ENCODE measurements around the gene GMPS.
"Not testable (repeated sequence)": the region's sequence is repeated elsewhere in the genome, so short reads cannot be mapped to it uniquely, and the experiment has no call there.

GMPS gene

DNA sequence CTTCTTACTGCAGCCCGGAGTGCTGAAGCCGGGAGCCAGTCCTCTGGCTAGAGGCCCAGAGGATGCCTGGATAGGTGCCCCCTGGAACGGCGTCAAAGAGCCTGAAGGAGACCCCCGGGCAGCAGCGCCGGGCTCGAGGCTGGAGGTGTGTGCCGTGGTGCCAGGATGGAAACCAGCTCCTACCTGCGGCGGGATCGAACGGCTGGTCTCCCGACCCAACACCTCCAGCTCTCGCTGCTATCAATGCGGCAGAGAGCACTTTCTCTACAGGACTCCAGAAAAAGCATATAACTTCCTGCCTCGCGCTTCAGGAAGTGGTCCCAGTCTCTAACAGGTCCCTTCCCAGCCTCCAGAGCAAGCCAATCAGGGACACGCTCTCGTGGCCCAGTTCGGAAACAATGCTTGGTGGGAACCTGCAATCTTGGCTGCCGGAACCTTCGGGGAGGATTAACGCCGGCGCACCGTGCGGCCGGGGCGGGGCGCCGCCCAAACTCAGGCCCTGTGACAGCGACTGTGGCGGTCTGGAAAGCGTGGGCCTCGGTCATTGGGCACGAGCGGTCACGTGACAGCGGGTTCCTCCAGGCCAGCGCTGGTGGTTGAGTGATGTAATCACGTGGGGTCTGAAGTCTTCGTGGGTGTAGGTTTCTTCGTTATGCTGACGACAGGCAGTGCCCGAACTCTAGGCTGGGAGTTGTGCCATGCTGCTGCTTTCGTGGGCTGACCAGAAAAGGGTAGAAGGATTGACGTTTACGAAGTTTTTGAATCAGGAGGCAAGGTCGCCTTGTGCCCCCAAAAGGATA lies 16.1 kb upstream of the GMPS start, which contains the start of gene SLC33A1:
SLC33A1 (minus strand) TSS at position 287 of the 800 bp plus-strand sequence. CDS start 430 bp downstream, outside the sequence.
- no peaks in the 10 kb centered on the region for H3K27me3 ChIP-seq (ENCODE audit: control insufficient read depth in 2 of 2, insufficient read depth in 2 of 2, low read length in 2 of 2)
- peak within 1 kb of the TSS; percentile 92 to 98 for H3K9ac ChIP-seq (ENCODE audit: low read depth in 1 of 2, low read length in 2 of 2)
- H3K36me3 ChIP-seq (ENCODE audit: control insufficient read depth in 2 of 2, insufficient read depth in 2 of 2, low read length in 2 of 2) = no peaks in the 10 kb centered on the region
- H3K27ac ChIP-seq (ENCODE audit: low read depth in 2 of 2, low read length in 2 of 2) = peak within 1 kb of the TSS; percentile 99
- no peaks in the 10 kb centered on the region for H3K9me3 ChIP-seq (ENCODE audit: control insufficient read depth in 2 of 2, low read length in 2 of 2)
- peaks cover 14 to 25% of the 10 kb centered on the region in 2 donors for H3K4me1 ChIP-seq (ENCODE audit: control insufficient read depth in 2 of 2, insufficient read depth in 2 of 2, low read length in 2 of 2)
- peak within 1 kb of the TSS; percentile 96 for H3K4me3 ChIP-seq (ENCODE audit: low read length in 2 of 2)

DNA sequence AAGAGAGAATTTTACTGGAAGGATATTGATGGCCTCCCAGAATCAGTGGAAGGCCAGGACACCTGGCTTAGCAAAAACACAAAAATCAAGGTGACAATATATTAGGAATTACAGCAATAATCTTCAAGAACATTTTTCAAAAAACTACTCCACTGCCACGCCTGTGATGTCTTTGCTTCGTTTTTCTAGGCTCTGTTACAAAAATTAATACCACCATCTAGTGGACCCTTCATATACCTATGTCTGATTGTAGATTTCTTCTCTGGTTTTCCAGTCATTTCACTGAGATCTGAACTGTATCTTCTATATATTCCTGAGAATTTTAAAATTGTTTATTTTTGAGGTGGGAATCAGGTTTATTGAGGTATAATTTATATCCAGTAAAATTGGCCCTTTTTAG lies 10.6 kb upstream of the GMPS start:
- no peak overlapping the region for H3K27ac ChIP-seq (ENCODE audit: low read depth in 2 of 2, low read length in 2 of 2)
- no peaks in the 10 kb centered on the region for H3K9me3 ChIP-seq (ENCODE audit: control insufficient read depth in 2 of 2, low read length in 2 of 2)
- H3K4me3 ChIP-seq (ENCODE audit: low read length in 2 of 2) = no peak overlapping the region
- no peaks in the 10 kb centered on the region for H3K36me3 ChIP-seq (ENCODE audit: control insufficient read depth in 2 of 2, insufficient read depth in 2 of 2, low read length in 2 of 2)
- no peaks in the 10 kb centered on the region for H3K27me3 ChIP-seq (ENCODE audit: control insufficient read depth in 2 of 2, insufficient read depth in 2 of 2, low read length in 2 of 2)
- no peaks in the 10 kb centered on the region for H3K4me1 ChIP-seq (ENCODE audit: control insufficient read depth in 2 of 2, insufficient read depth in 2 of 2, low read length in 2 of 2)
- H3K9ac ChIP-seq (ENCODE audit: low read depth in 1 of 2, low read length in 2 of 2) = no peak overlapping the region

DNA sequence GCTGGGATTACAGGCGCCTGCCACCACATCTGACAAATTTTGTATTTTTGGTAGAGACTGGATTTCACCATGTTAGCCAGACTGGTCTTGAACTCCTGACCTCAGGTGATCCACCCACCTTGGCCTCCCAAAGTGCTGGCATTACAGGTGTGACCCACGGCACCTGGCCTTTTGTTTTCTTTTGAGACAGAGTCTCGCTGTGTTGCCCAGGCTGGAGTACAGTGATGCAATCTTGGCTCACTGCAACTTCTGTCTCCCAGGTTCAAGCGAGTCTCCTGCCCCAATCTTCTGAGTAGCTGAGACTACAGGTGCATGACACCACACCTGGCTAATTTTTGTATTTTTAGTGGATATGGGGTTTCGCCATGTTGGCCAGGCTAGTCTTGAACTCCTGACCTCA lies 10.0 kb upstream of the GMPS start:
- H3K27ac ChIP-seq (ENCODE audit: low read depth in 2 of 2, low read length in 2 of 2); H3K9ac ChIP-seq (ENCODE audit: low read depth in 1 of 2, low read length in 2 of 2): not testable (repeated sequence)

DNA sequence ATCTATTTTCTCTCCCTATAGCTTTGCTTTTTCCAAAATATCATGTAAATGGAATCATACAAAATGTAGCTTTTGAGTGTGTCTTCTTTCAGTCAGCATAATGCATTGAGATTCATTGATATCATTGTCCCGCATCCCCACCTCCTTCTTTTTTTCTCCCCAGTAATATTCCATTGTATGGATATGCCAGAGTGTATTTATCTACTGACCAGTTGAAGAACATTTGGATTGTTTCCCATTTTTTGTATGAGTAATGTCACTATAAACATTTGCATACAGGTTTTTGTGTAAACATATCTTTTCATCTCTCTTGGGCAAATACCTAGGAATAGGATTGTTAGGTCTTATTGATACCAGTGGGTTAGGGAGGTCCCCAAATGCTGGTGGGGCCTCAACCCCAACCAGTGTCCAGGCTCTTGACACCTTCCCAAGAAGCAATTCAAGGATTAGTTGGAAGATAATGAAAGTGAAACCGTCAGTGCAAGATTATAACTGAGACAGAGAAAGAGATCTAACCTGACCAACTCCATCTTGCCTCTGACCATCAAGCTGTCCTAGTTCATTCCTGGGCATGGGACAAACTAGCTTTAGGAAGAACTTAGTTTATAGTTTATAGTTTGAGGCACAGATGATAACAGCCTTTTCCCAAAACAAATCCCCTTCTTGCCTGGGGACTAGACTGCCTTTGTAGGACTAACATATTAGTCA lies 8.8 kb upstream of the GMPS start:
- no peaks in the 10 kb centered on the region for H3K4me1 ChIP-seq (ENCODE audit: control insufficient read depth in 2 of 2, insufficient read depth in 2 of 2, low read length in 2 of 2)
- no peak overlapping the region for H3K9ac ChIP-seq (ENCODE audit: low read depth in 1 of 2, low read length in 2 of 2)
- H3K36me3 ChIP-seq (ENCODE audit: control insufficient read depth in 2 of 2, insufficient read depth in 2 of 2, low read length in 2 of 2) = no peaks in the 10 kb centered on the region
- no peaks in the 10 kb centered on the region for H3K27me3 ChIP-seq (ENCODE audit: control insufficient read depth in 2 of 2, insufficient read depth in 2 of 2, low read length in 2 of 2)
- no peak overlapping the region for H3K27ac ChIP-seq (ENCODE audit: low read depth in 2 of 2, low read length in 2 of 2)
- no peak overlapping the region for H3K4me3 ChIP-seq (ENCODE audit: low read length in 2 of 2)
- H3K9me3 ChIP-seq (ENCODE audit: control insufficient read depth in 2 of 2, low read length in 2 of 2) = no peaks in the 10 kb centered on the region

More for the DNA sequence above, 10.0 kb upstream of the GMPS start:
- not testable (repeated sequence) for H3K36me3 ChIP-seq (ENCODE audit: control insufficient read depth in 2 of 2, insufficient read depth in 2 of 2, low read length in 2 of 2); H3K4me3 ChIP-seq (ENCODE audit: low read length in 2 of 2); H3K9me3 ChIP-seq (ENCODE audit: control insufficient read depth in 2 of 2, low read length in 2 of 2); H3K27me3 ChIP-seq (ENCODE audit: control insufficient read depth in 2 of 2, insufficient read depth in 2 of 2, low read length in 2 of 2); H3K4me1 ChIP-seq (ENCODE audit: control insufficient read depth in 2 of 2, insufficient read depth in 2 of 2, low read length in 2 of 2)

DNA sequence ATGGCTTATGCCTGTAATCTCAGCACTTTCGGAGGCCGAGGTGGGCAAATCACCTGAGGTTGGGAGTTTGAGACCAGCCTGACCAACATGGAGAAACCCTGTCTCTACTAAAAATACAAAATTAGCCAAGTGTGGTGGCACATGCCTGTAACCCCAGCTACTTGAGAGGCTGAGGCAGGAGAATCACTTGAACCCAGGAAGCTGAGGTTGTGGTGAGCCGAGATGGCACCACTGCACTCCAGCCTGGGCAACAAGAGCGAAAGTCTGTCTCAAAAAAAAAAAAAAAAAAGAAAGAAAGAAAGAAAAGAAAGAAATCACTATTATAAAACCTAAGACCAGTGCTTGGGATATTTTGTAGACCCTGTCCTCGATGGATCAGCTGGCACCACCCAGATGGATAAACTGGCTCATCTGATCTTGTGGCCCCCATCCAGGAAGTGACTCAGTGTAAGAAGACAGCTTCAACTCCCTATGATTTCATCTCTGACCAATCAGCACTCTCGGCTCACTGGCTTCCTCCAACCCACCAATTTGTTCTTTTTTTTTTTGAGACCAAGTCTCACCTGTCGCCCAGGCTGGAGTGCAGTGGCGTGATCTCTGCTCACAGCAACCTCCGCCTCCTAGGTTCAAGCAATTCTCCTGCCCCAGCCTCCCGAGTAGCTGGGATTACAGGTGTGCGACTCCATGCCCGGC lies 8.0 kb upstream of the GMPS start:
- H3K27ac ChIP-seq (ENCODE audit: low read depth in 2 of 2, low read length in 2 of 2); H3K27me3 ChIP-seq (ENCODE audit: control insufficient read depth in 2 of 2, insufficient read depth in 2 of 2, low read length in 2 of 2); H3K36me3 ChIP-seq (ENCODE audit: control insufficient read depth in 2 of 2, insufficient read depth in 2 of 2, low read length in 2 of 2); H3K9me3 ChIP-seq (ENCODE audit: control insufficient read depth in 2 of 2, low read length in 2 of 2); H3K4me3 ChIP-seq (ENCODE audit: low read length in 2 of 2); H3K4me1 ChIP-seq (ENCODE audit: control insufficient read depth in 2 of 2, insufficient read depth in 2 of 2, low read length in 2 of 2); H3K9ac ChIP-seq (ENCODE audit: low read depth in 1 of 2, low read length in 2 of 2): not testable (repeated sequence)

DNA sequence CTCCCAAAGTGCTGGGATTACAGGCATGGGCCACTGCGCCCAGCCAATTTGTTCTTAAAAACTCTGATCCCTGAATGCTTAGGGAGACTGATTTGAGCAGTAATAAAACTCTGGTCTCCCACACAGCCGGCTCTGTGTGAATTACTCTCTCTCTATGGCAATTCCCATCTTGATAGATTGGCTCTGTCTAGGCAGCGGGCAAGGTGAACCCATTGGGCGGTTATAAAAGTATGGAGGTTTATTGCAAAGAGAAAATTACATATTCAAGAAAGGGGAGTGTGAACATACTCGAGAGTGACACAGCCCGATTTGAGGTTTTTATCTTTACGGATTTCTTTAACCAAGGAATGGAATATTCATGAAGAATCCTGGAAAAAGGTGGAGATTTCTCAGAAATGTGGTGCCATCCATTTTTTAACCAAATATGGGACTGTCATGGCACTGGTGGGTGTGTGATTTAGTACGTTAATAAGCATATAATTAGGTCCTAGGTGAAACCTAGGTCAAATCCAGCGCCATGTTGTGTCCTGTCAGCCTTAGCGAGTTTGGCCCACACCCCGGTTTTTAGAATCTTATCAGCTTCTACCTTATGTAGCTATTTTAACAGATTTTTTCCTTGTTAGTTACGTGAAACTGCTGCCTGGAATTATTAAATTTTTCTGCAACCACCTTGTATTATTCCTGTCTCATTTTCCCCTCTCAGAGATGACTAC lies 7.2 kb upstream of the GMPS start:
- no peaks in the 10 kb centered on the region for H3K27me3 ChIP-seq (ENCODE audit: control insufficient read depth in 2 of 2, insufficient read depth in 2 of 2, low read length in 2 of 2)
- no peaks in the 10 kb centered on the region for H3K4me1 ChIP-seq (ENCODE audit: control insufficient read depth in 2 of 2, insufficient read depth in 2 of 2, low read length in 2 of 2)
- no peak overlapping the region for H3K27ac ChIP-seq (ENCODE audit: low read depth in 2 of 2, low read length in 2 of 2)
- H3K4me3 ChIP-seq (ENCODE audit: low read length in 2 of 2) = no peak overlapping the region
- no peaks in the 10 kb centered on the region for H3K9me3 ChIP-seq (ENCODE audit: control insufficient read depth in 2 of 2, low read length in 2 of 2)
- H3K36me3 ChIP-seq (ENCODE audit: control insufficient read depth in 2 of 2, insufficient read depth in 2 of 2, low read length in 2 of 2) = no peaks in the 10 kb centered on the region
- H3K9ac ChIP-seq (ENCODE audit: low read depth in 1 of 2, low read length in 2 of 2) = no peak overlapping the region

DNA sequence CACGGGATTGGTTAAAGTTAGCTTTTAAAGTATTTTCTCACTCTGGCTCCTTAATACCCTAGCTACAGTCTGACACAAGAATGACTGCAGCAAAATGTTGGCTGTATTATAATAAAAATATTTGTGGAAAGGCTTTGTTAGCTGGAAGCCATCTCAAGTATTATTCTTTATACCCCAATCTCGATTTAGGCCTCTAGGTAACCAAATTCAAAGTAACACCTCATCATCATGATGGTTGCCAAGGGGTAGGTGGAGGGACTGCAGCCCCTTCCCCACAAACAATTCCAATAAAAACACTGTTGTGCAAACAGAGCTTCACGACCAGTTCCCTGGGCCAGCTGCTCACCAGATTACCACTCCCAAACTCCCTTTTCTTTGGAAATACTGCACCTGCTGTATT lies 759 bp upstream of the GMPS start:
- Histone ChIP-seq H3K27ac (ENCODE audit: low read depth in 2 of 2, low read length in 2 of 2) (peak overlapping the region; percentile 87 to 89), H3K4me3 (ENCODE audit: low read length in 2 of 2) (peak overlapping the region; percentile 72 to 85), H3K4me1 (ENCODE audit: control insufficient read depth in 2 of 2, insufficient read depth in 2 of 2, low read length in 2 of 2) (peaks cover 4 to 8% of the 10 kb centered on the region in 2 donors), H3K9ac (ENCODE audit: low read depth in 1 of 2, low read length in 2 of 2) (peak overlapping the region; percentile 82 to 84), H3K9me3 (ENCODE audit: control insufficient read depth in 2 of 2, low read length in 2 of 2) (no peaks in the 10 kb centered on the region), H3K27me3 (ENCODE audit: control insufficient read depth in 2 of 2, insufficient read depth in 2 of 2, low read length in 2 of 2) (no peaks in the 10 kb centered on the region), H3K36me3 (ENCODE audit: control insufficient read depth in 2 of 2, insufficient read depth in 2 of 2, low read length in 2 of 2) (no peaks in the 10 kb centered on the region)

DNA sequence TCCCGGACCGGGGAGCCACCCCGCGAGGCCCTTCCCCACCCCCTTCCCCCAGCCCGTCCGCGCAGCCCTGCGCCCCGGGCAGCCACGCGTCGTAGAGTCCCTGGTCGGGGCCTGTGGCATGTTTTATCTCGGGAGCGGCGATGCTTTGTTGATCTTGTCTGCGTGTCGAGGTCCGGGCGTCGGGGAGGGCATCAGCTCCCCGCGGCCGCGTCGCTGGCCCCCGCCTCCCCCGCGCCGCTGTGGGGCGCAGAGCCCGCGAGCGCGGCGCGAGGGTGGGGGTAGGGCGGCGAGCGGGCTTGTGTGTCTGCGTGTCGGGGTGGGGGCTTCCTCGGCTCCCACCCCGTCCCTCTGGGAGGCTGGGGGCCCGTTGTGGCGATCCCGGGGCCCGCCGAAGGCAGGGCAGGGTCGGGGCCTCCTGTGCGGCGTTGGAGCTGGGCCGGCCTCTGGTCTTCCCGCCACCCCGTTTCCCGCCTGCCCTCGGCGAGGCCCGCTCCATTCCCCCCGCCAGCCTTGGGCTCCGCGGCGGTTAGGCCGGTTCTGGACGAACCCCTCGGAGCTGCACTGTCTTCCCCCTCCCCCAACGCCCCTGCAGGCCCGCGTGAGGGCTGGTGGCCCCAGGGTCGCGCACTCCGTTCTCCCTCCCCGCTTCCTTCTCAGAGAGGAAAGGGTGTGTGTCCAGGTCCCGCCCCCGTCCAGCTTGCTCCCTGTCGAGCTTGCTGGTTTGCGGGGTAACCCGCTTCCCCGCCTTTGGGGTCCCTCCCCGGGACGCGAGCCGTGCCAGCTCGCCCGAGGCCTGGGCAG lies 695 bp downstream of the GMPS start:
- H3K4me1 ChIP-seq (ENCODE audit: control insufficient read depth in 2 of 2, insufficient read depth in 2 of 2, low read length in 2 of 2) = peaks cover 4 to 8% of the 10 kb centered on the region in 2 donors
- H3K36me3 ChIP-seq (ENCODE audit: control insufficient read depth in 2 of 2, insufficient read depth in 2 of 2, low read length in 2 of 2) = no peaks in the 10 kb centered on the region
- peak overlapping the region; percentile 86 to 92 for H3K4me3 ChIP-seq (ENCODE audit: low read length in 2 of 2)
- peak overlapping the region; percentile 90 to 92 for H3K27ac ChIP-seq (ENCODE audit: low read depth in 2 of 2, low read length in 2 of 2)
- H3K9me3 ChIP-seq (ENCODE audit: control insufficient read depth in 2 of 2, low read length in 2 of 2) = no peaks in the 10 kb centered on the region
- no peaks in the 10 kb centered on the region for H3K27me3 ChIP-seq (ENCODE audit: control insufficient read depth in 2 of 2, insufficient read depth in 2 of 2, low read length in 2 of 2)
- H3K9ac ChIP-seq (ENCODE audit: low read depth in 1 of 2, low read length in 2 of 2) = peak overlapping the region; percentile 77 to 91

DNA sequence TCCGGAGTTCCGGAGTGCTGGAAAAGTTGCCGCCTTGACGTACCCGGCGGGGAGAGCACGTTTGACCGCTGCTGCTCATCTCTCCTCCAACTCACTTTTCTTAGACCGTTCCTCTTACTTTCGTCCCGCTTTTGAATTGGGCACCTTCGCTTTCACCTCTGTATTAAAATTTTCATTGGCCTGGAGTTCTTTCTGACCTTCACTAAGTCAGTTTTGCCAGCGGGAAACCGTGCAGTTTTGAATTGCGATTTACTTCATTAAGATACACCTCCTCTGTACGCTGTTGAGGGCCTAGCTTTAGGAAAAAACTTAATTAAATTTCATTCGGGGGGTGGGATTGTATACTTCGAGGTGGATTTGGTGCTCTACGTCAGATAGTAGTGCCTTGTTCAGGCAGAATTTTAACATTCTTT lies 1.3 kb downstream of the GMPS start:
- peak overlapping the region; percentile 86 to 92 for H3K4me3 ChIP-seq (ENCODE audit: low read length in 2 of 2)
- H3K4me1 ChIP-seq (ENCODE audit: control insufficient read depth in 2 of 2, insufficient read depth in 2 of 2, low read length in 2 of 2) = peaks cover 4 to 8% of the 10 kb centered on the region in 2 donors
- peak overlapping the region; percentile 90 to 92 for H3K27ac ChIP-seq (ENCODE audit: low read depth in 2 of 2, low read length in 2 of 2)
- no peaks in the 10 kb centered on the region for H3K9me3 ChIP-seq (ENCODE audit: control insufficient read depth in 2 of 2, low read length in 2 of 2)
- no peaks in the 10 kb centered on the region for H3K36me3 ChIP-seq (ENCODE audit: control insufficient read depth in 2 of 2, insufficient read depth in 2 of 2, low read length in 2 of 2)
- H3K9ac ChIP-seq (ENCODE audit: low read depth in 1 of 2, low read length in 2 of 2) = peak overlapping the region; percentile 77 to 91
- no peaks in the 10 kb centered on the region for H3K27me3 ChIP-seq (ENCODE audit: control insufficient read depth in 2 of 2, insufficient read depth in 2 of 2, low read length in 2 of 2)
